HG03521 (cell line): ENCODE results near the gene PREP.
"Not testable (repeated sequence)": the region's sequence is repeated elsewhere in the genome, so short reads cannot be mapped to it uniquely, and the experiment has no call there.

Experiments
- ATAC-seq: cut with Tn5 transposase; IDR thresholded peaks from one replicate; pipeline ENCODE4 v1.9.1; 2021; ENCODE audit warnings: mild to moderate bottlenecking, moderate library complexity; ENCODE audit not compliant: unreplicated experiment

The PREP gene

DNA sequence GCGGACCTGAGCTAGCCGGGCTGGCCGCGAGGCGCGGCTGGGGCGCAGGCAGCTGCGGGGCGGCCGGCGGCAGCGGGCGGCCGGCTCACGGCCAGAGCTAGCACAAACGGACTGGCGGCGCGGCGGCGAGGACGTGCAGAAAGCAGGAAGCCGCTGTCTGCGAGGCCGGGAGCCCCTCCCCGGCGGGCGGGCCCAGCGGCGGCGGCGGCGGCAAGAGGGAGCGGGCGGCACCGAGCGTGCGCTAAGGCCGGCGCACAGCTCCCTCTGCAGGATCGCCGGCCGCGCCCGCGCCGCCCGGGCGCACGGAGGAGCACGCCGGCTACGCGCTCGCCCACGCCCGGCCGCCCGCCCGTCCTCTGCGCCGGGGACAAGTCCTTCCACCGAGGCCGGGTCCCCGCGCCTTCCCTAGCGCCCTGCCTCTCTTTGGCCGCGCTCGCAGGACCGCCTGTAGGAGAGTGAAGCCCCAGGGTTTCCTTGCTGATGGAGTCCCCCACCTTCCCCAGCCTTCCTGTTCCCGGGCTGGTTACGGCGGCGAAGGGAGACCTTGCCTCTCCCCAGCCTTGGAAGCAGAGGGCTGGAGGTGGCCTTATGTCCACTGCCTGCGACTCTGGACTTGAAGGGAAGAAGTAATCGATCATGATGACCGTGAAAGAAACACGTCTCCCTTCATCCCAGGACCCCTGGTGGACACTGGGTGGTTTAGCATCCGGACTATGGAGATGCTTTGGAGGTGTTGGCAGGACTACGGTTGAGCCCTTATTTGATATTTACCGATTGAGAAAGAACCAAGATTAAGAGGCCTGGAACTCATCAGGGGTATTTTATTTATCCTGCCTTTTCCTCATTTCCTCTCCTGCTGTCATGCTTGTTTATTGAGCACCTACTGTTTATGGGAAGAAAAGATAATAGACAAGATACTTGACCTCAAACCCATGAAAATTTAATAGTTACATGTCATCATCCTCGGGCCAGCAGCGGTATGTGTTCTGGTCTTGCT, at the start of gene PREP:
PREP (minus strand) TSS at position 144 of the 997 bp plus-strand sequence. CDS start 191 bp downstream, outside the sequence.
- peak; percentile 93 for ATAC-seq

DNA sequence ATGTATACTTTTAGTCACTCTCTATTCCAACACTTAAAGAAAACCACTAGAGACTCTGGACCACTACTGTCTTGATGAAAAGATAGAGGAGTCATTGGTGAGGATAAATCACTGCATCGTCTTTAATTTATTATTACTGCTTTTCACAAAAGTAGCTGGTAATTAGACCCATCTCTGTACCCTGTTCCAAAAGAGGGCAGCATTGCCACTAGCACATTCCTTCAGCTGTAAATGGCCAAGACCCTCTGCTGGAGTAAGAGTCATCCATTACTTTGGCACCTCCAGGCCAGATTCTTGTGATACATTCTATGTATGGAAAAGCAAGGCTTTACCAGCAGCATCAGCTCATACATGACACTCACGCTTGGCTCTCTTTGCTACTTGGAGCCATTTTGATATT, 49.5 kb upstream of the PREP start:
- no peak for ATAC-seq

DNA sequence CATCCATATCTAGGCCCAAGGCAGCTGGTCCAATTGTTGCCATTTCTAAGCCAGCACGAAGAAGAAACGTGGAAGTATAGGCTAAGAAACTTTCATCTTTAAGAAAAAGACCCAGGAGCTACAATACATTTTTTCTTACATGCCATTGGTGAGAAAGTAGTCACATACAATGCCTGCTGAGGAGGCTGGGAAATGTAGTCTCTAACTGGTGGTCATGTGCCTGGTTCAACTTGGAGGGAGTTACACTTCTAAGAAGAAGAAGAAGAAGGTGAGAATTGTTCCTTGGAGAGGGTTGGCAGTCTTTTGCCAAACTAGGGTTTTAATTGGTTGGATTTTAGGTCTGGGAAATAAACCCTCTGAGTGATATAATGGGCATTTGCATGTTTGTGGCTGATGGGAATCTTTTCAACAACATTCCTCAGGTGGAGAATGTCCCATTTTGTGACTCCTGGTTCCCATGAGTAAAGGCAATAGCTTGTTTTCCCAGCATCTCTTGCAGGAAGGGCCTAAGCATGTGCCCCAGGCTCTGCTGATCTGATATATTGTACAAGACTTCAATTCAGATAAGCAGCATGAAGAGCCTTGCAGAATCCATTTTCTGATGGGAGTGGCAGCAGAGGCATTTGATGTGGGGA, 47.0 kb upstream of the PREP start:
- no peak for ATAC-seq

DNA sequence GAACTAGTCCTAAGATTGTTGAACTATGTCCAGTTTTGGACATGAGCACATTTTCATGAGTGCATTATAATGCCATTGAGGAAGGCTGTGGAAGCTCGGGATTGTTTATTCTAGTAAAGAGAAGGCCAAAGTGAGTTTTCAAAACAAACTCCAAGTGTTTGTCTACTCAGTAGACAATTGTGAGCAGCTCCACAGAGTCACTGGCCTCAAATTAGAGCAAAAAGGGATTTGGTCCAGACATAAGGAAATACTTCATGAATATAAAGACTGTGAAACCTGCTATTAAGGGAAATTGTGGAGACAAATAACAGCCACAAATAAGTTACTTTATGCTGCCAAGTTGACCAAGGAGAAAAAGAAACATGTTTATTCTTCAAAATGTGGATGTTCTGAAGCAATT, 42.6 kb upstream of the PREP start:
- ATAC-seq = no peak

DNA sequence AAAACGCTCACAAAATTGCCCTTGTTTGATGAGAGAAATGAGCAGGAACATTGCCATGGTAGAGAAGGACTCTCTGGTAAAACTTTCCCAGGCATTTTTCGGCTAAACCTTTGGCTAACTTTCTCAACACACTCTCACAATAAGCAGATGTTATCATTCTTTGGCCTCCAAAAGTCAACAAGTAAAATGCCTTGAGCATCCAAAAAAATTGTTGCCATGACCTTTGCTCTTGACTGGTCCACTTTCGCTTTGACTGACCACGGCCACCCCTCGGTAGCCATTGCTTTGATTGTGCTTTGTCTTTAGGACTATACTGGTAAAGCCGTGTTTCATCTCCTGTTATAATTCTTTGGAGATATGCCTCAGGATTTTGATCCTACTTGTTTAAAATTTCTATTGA, 41.1 kb upstream of the PREP start:
- ATAC-seq = no peak

DNA sequence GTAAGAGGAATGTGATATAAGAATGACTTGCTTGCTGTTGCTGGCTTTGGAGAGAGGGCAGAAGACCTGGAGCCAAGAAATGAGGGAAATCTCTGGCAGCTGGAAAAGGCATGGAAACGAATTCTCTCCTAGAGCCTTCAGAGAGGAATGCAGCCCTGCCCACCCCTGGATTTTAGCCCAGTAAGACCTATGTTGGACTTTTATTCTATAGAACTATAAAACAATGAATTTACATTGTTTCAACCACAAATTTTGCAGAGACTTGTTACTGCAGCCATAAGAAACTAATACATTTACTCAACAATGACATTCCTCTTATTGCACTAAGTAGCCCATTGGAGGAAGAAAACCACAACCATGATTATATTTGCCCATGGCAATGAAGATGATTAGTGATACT, 39.5 kb upstream of the PREP start:
- ATAC-seq = no peak

DNA sequence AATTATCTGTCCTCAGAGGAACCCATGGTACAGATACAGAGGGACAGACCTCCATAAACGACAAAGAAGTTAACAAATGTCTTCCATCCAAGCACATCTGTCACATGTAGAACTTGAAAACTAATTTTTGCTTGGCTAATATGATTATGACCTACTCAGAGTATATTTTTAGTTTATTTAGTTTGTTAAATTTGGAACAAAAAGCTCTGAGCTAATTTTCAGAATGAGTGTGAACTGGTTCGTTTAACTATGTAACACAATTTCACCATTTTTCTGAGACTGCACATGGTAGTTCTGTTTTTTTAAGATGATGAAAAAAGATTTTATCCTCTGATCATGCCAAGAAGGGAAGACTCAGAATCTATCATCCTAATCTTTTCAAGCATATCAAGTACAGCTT, 34.4 kb upstream of the PREP start:
- ATAC-seq = no peak

DNA sequence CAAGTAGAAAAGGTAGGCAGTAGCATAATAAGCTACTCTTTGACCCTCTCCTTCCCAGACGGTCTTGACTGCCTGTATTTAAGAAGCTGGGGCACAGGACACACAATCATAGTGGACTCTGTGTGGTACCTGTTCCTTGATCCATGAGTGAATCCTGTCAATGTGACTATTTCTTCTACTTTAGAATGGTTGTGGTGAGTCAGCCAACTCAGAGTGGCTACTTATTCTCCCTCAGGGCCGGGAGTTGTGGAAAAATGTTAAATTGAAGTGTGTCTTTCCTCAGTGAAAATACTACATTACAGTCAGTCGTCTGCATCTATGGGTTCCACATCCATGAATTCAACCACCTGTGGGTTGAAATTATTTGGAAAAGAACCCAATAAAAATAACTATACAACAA, 30.8 kb upstream of the PREP start:
- ATAC-seq = no peak

DNA sequence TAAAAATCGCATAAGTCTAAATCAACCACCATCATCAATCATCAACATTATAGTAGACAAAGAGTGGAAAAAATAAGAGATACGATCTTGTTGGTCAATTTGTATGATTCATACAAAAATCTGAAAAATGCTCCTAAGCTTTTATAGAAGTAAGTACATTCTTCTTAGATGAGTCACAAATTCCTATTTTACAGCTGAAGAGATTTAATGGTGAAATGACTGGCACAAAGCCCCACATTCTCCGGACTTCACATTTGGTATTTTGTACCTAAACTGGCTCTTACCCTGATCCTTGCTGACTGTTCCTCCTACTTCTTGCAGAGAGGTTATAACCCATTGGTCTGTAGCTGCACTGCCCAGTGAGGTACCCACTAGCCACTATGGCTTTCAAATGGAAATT, 29.9 kb upstream of the PREP start:
- no peak for ATAC-seq

DNA sequence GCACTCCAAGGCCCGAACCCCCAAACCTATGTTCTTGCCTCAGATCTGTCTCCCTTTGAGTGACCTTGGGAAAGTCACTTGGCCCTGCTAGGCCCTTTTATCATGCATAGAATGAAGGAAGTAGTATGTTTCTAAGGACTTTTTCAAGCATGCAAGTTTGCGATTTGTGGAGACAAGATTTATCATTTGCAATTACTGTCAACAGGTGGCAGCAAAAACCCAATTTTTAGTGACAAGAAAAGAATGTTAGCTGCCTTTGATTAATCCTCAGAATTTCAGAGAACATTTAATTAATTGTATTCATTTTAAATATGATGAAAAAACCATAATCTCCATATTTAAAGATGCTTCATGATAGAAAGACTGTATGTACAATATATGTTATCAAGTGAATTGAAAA, 28.3 kb upstream of the PREP start:
- no peak for ATAC-seq

DNA sequence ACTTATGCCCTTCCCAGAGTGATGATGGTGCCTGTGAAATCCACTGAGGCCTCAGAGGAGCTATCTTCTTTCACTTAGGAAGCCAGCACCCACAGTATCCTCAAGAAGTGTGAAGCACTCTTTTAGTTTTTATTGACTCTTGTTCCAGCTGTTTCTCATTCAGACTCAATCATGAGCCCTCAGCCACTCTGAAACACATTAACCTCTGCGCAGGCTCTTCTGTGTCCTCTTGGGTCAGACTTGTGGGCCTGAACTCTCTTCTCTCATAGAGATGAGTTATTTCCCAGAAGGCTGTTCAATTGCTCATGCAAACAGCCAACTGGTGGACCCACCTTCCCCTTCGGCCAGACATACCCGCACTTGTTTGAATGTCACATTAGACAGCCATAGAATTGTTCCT, 27.8 kb upstream of the PREP start:
- no peak for ATAC-seq

DNA sequence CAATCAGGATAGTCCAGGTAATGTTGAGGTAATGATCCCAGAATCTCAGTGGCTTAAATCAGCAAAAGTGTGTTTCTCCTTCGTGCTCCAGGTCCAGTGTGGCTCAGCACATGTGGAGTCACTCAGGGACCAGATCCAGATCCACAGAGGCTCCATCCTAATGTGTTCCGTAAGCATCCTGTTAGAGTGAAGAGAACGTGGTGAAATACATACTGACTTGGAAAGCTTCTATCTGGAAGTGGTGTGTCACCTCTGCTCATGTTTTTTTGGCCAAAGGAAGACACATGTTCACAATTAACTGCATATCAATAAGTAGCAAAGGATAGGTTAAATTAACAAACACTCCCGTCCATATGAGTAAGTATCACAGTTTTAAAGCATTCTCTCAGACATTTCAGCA, 26.8 kb upstream of the PREP start:
- no peak for ATAC-seq

DNA sequence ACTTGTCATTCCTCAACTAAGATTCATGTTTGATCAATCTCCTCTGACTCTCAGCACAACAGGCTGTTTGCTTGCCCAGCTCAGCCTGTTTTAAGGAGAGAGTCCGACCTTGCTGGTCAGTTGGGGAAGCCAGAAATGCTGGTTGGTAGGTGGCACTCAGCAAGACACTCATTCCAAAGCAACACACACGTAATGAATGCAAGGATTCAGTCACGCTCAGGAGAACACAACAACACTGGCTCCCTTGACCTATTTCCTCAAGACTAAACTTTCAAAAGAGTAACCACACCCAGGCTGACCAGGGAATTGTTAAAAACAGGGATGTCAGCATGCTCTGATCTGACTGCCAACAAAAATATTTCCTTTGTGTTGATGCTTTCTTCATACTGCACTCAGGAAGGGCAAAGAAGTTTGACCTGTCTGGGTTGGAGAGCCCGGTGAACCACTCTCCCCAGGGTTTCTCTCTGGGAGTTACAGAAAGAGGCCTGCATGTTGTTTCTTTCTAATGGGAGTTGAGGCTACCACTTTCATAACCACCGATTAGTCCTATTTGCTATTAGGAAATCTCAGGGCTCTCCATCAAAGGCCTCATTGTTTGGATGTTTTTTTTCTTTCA, 25.6 kb upstream of the PREP start:
- ATAC-seq = no peak

DNA sequence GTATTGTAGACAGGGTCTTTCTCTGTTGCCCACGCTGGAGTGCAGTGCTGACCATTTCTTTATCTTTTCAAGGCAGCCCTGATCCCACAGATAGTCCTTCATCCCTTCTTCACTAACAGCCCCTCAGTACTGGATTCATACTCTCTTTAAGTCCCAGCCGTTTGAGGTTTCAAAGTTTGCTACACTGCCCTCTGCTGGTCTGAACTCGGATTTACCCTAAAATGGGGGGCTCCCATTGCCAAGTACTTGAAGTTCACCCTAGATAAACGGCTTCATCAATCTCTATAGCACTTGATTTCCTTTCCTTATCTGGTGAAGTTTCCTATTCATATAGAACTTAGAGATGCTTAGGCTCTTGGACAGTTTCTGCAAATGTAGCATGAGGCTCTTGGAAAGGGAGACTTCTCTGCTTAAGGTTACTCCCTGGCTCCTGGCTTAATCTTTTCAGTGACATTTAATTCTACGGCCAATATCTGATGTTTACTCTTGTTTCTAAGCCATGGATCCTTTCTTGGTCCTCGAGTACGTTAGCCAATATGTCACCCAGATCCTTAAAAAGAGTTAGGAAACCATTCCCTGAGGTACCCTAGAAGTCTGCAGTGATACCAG, 21.4 kb upstream of the PREP start:
- peak; percentile 75 for ATAC-seq

DNA sequence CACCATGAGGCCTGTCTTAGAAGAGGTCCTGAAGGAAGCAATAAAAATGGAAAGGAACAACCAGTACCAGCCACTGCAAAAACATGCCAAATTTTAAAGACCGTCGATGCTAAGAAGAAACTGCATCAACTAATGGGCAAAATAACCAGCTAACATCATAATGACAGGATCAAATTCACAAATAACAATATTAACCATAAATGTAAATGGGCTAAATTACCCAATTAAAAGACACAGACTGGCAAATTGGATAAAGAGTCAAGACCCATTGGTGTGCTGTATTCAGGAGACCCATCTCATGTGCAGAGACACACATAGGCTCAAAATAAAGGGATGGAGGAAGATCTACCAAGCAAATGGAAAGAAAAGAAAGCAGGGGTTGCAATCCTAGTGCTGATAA, 14.1 kb upstream of the PREP start:
- ATAC-seq = not testable (repeated sequence)

DNA sequence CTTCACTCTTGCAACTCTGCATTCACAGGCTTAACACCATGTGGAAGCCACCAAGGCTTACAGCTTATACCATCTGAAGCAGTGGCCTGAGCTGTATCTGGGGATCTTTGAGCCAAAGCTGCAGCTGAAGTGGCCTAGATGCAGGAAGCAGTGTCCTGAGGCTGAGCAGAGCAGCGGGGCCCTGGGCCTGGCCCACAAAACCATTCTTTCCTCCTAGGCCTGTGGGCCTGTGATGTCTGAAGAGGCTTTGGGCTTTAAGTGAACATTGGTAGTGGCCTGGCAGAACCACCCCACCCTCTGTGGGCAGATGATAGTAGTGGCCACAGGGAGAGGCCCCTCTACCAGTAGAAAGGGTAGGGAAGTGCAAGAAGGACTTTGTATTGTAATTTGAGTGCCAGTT, 6.9 kb upstream of the PREP start:
- no peak for ATAC-seq

DNA sequence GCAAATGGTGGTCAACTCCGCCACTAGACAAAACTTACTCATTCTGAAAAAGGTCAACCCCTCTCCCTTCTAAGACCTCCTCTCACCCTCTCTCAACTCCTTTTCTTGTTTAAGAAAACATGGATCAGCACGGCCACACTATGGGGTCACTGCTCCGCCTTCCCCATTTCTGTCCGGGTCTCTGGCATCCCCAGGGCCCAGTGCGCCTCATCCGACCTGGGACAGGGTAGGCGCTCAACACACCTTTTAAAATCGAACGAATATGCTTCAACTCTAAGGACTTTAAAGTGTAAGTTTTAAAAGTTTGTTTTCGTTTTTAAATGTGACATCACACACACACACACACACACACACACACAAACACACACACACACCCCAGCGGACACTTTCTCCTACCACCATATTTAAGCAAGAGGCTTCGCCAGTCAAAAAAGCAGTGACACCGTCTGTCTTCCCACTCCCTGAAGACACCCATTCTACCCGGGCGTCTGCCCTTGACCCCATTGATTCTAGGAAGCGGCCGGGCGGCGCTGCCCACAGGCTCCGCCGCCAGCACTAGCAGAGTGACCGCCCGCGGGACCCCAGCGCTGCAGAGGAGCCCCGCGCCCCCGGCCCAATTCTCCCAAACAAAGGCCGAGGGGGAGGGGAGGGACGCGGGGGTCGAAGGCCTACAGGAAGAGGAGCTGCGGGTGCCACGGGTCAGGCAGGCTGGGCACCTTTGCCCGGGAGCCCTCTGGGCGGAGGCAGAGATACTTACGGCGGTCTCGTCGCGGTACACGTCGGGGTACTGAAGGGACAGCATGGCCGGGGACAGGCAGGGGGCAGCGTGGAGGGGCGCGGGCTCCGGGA, 568 bp downstream of the PREP start:
- peak; percentile 12 for ATAC-seq

DNA sequence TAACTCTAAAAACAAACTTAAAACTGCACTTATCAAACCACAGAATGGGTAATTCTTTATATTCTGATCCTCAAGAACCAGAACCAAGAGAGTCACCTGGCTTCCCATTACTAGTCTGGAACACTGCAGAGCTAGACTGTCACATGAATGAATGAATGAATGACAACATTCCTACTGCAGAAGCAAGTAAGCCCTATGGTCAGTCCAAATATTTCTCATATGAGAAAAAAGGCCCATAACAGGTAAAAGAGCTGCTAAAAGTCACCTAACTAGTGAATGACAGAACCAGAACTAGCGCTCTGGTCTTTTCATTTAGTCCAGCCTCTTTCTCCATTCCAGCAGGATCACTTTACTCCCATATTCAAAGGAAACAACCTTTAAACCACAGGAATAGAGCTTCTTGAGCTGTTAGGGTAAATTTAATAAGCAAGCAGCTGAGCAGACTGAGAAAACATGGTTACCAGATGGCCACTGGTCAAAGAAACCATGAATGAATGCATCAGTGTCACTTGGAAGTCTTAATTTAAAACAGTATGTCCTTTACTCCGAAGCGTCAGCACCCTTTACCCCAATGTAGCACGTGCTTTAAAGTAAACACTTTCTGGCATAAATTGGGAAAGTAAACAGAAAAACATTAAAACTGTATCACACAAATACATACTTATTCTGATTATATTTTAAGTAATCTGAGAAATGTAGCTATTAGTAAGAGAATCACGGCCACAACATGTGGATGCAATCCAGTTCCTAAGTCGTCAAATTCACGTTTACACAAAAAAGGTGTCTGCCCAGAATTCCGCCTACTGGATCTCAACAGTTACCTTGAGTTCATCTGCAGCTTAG, 1.4 kb downstream of the PREP start:
- no peak for ATAC-seq

DNA sequence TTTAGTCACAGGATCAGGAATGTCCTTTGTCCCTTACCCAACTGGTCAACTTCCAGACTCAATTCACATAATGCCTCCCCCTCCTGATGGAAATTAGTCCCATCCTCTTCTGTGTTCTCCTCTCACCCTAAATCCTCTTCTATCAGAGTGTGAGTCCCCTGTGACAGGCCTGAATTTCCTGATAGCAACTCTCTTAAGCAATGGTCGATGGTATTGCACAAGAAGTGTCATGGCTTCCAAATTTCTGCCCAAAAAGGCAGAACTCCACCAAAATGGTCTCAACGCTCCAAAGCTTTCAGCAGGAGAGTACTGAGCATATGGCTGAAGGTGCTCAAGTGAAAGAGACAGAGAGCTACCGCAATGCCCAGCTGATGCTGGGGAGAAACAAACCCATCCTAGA, 2.4 kb downstream of the PREP start:
- no peak for ATAC-seq

DNA sequence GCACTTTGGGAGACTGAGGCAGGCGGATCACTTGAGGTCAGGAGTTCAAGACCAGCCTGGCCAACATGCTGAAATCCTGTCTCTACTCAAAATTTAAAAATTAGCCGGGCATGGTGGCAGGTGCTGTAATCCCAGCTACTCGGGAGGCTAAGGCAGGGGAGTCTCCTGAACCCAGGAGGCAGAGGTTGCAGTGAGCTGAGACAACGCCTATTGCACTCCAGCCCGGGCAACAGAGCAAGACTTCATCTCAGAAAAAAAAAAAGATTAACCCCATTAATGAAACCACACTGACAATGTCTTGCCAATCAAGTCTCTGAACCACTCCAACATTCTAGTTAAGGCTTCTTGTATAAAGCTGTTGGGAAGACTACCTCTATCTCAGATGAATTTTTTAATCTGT, 4.0 kb downstream of the PREP start:
- no peak for ATAC-seq
